HS-27A (cell line): ENCODE results near the gene PHF23.

Experiments
- DNase-seq: peaks from one replicate; pipeline ENCODE4 v3.0.0-alpha.2; 2012; ENCODE audit warnings: low read depth, missing footprints

The PHF23 gene

GRCh38 chr17:7219812-7220592, 19.3 kb downstream of the PHF23 start, which contains the start of the genes ACADVL and DLG4:
Gene ACADVL (plus strand): TSS chr17:7219938. CDS start chr17:7219985, 47 bp downstream.
Gene DLG4 (minus strand): TSS chr17:7219836.
- no peak for DNase-seq

- DNase-seq, result no peak
These were observed 19.9 kb downstream of the PHF23 start for GRCh38 chr17:7219229-7219811.

GRCh38 chr17:7218758-7219157, 20.5 kb downstream of the PHF23 start:
- DNase-seq, result no peak

GRCh38 chr17:7218166-7218565, 21.1 kb downstream of the PHF23 start:
- DNase-seq, result no peak

- DNase-seq, result no peak
These were observed 21.9 kb downstream of the PHF23 start for GRCh38 chr17:7217113-7217987.

GRCh38 chr17:7216242-7217112, 22.8 kb downstream of the PHF23 start:
- DNase-seq, result no peak

GRCh38 chr17:7215652-7216180, 23.5 kb downstream of the PHF23 start:
- DNase-seq, result no peak

GRCh38 chr17:7215136-7215638, 24.1 kb downstream of the PHF23 start:
- no peak for DNase-seq

GRCh38 chr17:7214300-7215135, 24.7 kb downstream of the PHF23 start:
- DNase-seq, result no peak

GRCh38 chr17:7213895-7214299, 25.4 kb downstream of the PHF23 start:
- DNase-seq, result no peak

- DNase-seq, result no peak
These were observed 27.6 kb downstream of the PHF23 start for GRCh38 chr17:7211491-7212273.

- DNase-seq, result no peak
These were observed 30.4 kb downstream of the PHF23 start for GRCh38 chr17:7208754-7209460.

- no peak for DNase-seq
These were observed 31.2 kb downstream of the PHF23 start for GRCh38 chr17:7208027-7208571.

GRCh38 chr17:7207120-7208001, 31.9 kb downstream of the PHF23 start:
- no peak for DNase-seq

- no peak for DNase-seq
These were observed 33.7 kb downstream of the PHF23 start for GRCh38 chr17:7205561-7205960.

GRCh38 chr17:7204828-7205461, 34.3 kb downstream of the PHF23 start:
- DNase-seq, result no peak

- no peak for DNase-seq
These were observed 34.9 kb downstream of the PHF23 start for GRCh38 chr17:7204336-7204735.
